ENCODE data around the gene PTGER3. TPM values are rescaled to one million over a fixed set of nuclear protein-coding genes. Genes with fewer than 3 reads are reported as not detected.
"Not testable (repeated sequence)": the region's sequence is repeated elsewhere in the genome, so short reads cannot be mapped to it uniquely, and the experiment has no call there.

The PTGER3 gene
- total RNA-seq, 1 experiment from 2014 or later = 0.08 TPM

DNA sequence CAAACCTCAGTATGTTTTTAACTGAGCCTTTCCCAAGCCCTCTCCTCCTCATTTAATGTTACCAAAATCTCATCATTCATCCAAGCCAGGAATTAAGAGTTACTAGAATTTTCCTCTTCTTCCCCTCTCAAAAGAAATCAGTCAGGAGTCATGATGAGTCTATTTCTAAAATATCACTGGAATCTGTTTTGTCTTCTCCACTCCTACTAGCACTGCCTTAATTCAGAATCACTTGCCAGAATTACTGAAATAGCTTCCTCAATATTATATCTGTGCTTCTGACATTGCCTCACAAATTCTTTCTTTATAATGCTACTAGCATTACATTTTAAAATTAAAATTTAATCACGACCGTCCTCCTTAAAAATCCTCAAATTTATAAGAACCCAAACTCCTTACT, 106.1 kb downstream of the PTGER3 start:
- POLR2A ChIA-PET = no interaction called here
- Histone ChIP-seq H3K36me3 (ENCODE audit: control insufficient read depth, insufficient read depth, low read length) (no peaks in the 10 kb centered on the region), H3K9me3 (ENCODE audit: control insufficient read depth, insufficient read depth, low read depth, low read length) (no peaks in the 10 kb centered on the region), H3K4me1 (ENCODE audit: control insufficient read depth, insufficient read depth, low read length) (no peaks in the 10 kb centered on the region), H3K27ac (ENCODE audit: low read length) (no peak overlapping the region), H3K27me3 (ENCODE audit: control insufficient read depth, insufficient read depth, low read length) (no peaks in the 10 kb centered on the region), H3K4me3 (ENCODE audit: low read depth in 2 of 2, low read length in 2 of 2) (no peak overlapping the region)
- intact Hi-C loops (cut with micrococcal nuclease; ENCODE audit: unreplicated experiment) (no loop called here), in situ Hi-C loops (cut with HindIII; ENCODE audit: low pct_unique_long_range_greater_than_20kb, low sequenced_read_pairs) (no loop called here)
- no peak for DNase-seq (ENCODE audit: low read depth, low spot score)
- no peak for TF ChIP-seq SIN3A (IDR thresholded peaks at IDR 0.05; ENCODE audit: borderline replicate concordance, insufficient read depth, low read depth, low read length)
- no peak for TF ChIP-seq POLR2AphosphoS5 (IDR thresholded peaks at IDR 0.05; ENCODE audit: low read depth, low read length)
- TF ChIP-seq, protein P1, sequence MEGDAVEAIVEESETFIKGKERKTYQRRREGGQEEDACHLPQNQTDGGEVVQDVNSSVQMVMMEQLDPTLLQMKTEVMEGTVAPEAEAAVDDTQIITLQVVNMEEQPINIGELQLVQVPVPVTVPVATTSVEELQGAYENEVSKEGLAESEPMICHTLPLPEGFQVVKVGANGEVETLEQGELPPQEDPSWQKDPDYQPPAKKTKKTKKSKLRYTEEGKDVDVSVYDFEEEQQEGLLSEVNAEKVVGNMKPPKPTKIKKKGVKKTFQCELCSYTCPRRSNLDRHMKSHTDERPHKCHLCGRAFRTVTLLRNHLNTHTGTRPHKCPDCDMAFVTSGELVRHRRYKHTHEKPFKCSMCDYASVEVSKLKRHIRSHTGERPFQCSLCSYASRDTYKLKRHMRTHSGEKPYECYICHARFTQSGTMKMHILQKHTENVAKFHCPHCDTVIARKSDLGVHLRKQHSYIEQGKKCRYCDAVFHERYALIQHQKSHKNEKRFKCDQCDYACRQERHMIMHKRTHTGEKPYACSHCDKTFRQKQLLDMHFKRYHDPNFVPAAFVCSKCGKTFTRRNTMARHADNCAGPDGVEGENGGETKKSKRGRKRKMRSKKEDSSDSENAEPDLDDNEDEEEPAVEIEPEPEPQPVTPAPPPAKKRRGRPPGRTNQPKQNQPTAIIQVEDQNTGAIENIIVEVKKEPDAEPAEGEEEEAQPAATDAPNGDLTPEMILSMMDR (IDR thresholded peaks at IDR 0.05) = no peak
- TF ChIP-seq REST (IDR thresholded peaks at IDR 0.05; ENCODE audit: insufficient read depth in 1 of 2, low read depth in 2 of 2, low read length in 1 of 2) = no peak
- no peak for TF ChIP-seq TCF7L2 (IDR thresholded peaks at IDR 0.05; ENCODE audit: low read depth, low read length)
- no peak for ATAC-seq
- BruUV-seq (replicated peaks) = no TSS peak
- CTCF ChIA-PET = no interaction called here

DNA sequence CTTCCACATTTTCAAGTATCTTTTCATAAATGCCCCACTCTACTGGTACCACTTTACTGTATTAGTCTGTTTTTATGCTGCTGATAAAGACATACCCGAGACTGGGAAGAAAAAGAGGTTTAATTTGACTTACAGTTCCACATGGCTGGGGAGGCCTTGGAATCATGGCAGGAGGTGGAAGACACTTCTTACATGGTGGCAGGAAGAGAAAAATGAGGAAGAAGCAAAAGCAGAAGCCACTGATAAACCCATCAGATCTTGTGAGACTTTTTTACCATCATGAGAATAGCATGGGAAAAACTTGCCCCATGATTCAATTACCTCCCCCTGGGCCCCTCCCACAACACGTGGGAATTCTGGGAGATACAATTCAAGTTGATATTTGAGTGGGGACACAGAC, 107.2 kb downstream of the PTGER3 start:
- H3K27ac ChIP-seq (ENCODE audit: low read length); H3K4me1 ChIP-seq (ENCODE audit: control insufficient read depth, insufficient read depth, low read length); in situ Hi-C loops (cut with HindIII; ENCODE audit: low pct_unique_long_range_greater_than_20kb, low sequenced_read_pairs); CTCF ChIA-PET; ATAC-seq; H3K36me3 ChIP-seq (ENCODE audit: control insufficient read depth, insufficient read depth, low read length); POLR2A ChIA-PET; H3K4me3 ChIP-seq (ENCODE audit: low read depth in 2 of 2, low read length in 2 of 2); BruUV-seq (replicated peaks); H3K27me3 ChIP-seq (ENCODE audit: control insufficient read depth, insufficient read depth, low read length); H3K9me3 ChIP-seq (ENCODE audit: control insufficient read depth, insufficient read depth, low read depth, low read length); DNase-seq (ENCODE audit: low read depth, low spot score); intact Hi-C loops (cut with micrococcal nuclease; ENCODE audit: unreplicated experiment): not testable (repeated sequence)

DNA sequence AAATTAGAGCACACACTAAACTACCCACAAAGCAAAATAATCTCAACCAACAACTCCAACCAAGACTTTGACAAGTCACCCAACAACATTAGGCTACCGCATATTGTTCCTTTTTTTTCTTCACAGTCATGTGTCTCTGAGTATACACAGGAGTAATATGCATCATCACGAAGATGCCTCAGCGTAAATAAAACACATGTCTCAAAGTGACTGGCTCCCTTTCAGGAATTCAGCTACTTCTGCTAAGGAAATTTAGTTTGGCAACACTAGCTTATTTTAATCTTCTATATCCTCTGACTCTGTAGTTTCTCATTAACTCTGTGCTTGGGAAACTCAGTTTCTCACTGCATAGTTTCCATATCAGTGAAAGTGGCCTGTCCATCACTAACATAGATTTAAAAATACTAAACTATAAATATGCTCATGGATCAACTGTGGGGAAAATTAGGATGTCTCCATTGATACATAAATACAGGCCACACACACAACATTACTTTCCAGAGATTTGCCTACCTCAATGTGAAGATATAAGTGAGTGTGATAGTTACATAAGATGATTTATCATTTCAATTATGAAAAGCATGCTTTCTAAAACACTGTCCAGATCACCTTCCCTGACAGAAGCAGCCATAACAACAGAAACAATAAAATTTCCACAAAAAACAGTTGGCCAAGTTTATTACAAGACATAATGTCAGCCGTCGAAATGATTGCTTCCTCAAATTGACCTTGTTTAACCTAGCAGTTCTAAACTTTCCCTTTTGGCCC, 113.2 kb downstream of the PTGER3 start:
- Histone ChIP-seq H3K4me3 (ENCODE audit: low read depth in 2 of 2, low read length in 2 of 2) (no peak overlapping the region), H3K36me3 (ENCODE audit: control insufficient read depth, insufficient read depth, low read length) (no peaks in the 10 kb centered on the region), H3K9me3 (ENCODE audit: control insufficient read depth, insufficient read depth, low read depth, low read length) (no peaks in the 10 kb centered on the region), H3K27ac (ENCODE audit: low read length) (no peak overlapping the region), H3K27me3 (ENCODE audit: control insufficient read depth, insufficient read depth, low read length) (no peaks in the 10 kb centered on the region), H3K4me1 (ENCODE audit: control insufficient read depth, insufficient read depth, low read length) (no peaks in the 10 kb centered on the region)
- no peak for ATAC-seq
- CTCF ChIA-PET = no interaction called here
- no peak for DNase-seq (ENCODE audit: low read depth, low spot score)
- POLR2A ChIA-PET = no interaction called here
- intact Hi-C loops (cut with micrococcal nuclease; ENCODE audit: unreplicated experiment) (no loop called here), in situ Hi-C loops (cut with HindIII; ENCODE audit: low pct_unique_long_range_greater_than_20kb, low sequenced_read_pairs) (no loop called here)
- no peak for TF ChIP-seq POLR2AphosphoS5 (IDR thresholded peaks at IDR 0.05; ENCODE audit: low read depth, low read length)
- no peak for TF ChIP-seq TCF7L2 (IDR thresholded peaks at IDR 0.05; ENCODE audit: low read depth, low read length)
- TF ChIP-seq SIN3A (IDR thresholded peaks at IDR 0.05; ENCODE audit: borderline replicate concordance, insufficient read depth, low read depth, low read length) = no peak
- no peak for TF ChIP-seq REST (IDR thresholded peaks at IDR 0.05; ENCODE audit: insufficient read depth in 1 of 2, low read depth in 2 of 2, low read length in 1 of 2)
- TF ChIP-seq, protein P1 (IDR thresholded peaks at IDR 0.05) = no peak
- no TSS peak for BruUV-seq (replicated peaks)

All from Panc1 (cell line).